H1 (cell line): ENCODE data around the gene PSMA5. TPM values are rescaled to one million over a fixed set of nuclear protein-coding genes. Genes with fewer than 3 reads are reported as not detected.

Source experiments
- RAD21 ChIP-seq, 2 experiments: IDR thresholded peaks in 1 of 2; conservative IDR thresholded peaks in 1 of 2; 2 replicates each; pipeline ENCODE4 v1.6.1; 2011; ENCODE audit warnings: low read depth in 2 of 2, low read length in 2 of 2, improper control_type of control experiment in 1 of 2, inconsistent platforms in 1 of 2, mild to moderate bottlenecking in 1 of 2, moderate library complexity in 1 of 2
- RNF2 ChIP-seq: fragments of 200-900, 300-1000 bp; sonication (generic); IDR thresholded peaks from 2 replicates; pipeline ENCODE4 v1.7.1; 2016; ENCODE audit warnings: borderline replicate concordance, low read depth, mild to moderate bottlenecking, antibody characterized with exemption, low read length; ENCODE audit not compliant: poor library complexity, severe bottlenecking; ENCODE audit errors: missing control alignments
- ZNF274 ChIP-seq: IDR thresholded peaks from 2 replicates; pipeline ENCODE4 v1.7.0; 2012; ENCODE audit warnings: low read length, borderline replicate concordance; ENCODE audit errors: extremely low read depth
- polyA plus RNA-seq, 7 experiments: library from polyadenylated mRNA; depleted of rRNA in 3 of 7; stranded (reverse) in 5 of 7; unstranded in 2 of 7; fragments of >200 nt in 5 of 7; fragments of 200-250 nt in 2 of 7; gene quantifications; 1 replicate in 5 of 7; 2 replicates in 1 of 7; 4 replicates in 1 of 7; pipeline versions ENCODE4 v1.2.1 to v1.2.3, GENCODE V29; 2011 to 2013; ENCODE audit warnings: missing spikeins in 2 of 7, mixed read lengths in 2 of 7
- total RNA-seq: library from RNA; stranded (reverse); fragmentation: NEBNext Ultra II Directional; extraction: Animal tissue kit (Norgen Biotek cat#: 25700); gene quantifications from 2 replicates; pipeline ENCODE4 v1.2.1, GENCODE V29; 2021

PSMA5 gene
- total and polyA plus RNA-seq, 2 of the 8 experiments (the other 6 are each of a cell fraction or from before 2014, with no cell fraction given) = 140 to 166 TPM

DNA sequence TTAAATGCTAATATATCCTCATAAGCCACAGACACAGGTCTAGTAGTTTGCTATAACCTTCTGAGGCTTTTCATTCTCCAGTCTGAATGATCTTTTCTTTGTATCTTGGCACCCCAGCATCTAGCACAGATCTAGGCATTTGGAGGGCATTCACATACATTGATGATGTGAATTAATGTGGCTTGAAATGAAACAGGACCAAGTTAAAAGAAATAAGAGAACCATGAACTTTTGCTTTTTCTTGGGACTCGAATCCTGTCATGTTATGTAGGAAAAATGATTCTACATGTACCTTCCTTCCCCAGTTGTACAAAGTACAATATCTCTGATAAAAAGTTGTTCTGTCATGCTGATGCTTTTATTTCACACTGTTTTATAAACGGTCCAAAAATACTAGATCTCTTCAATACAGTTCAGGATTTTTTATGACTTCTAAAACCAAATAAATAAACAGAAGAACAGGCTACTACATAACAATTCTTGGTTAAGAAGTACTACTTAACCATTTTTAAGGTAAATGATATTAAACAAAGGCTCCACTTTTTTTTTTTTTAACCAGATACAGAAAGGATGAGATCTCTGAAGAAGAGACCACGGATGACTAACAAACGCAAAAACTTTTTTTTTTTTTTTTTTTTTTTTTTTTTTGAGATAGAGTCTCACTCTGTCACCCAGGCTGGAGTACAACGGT is 31.5 kb downstream of the PSMA5 start (continued):
- TF ChIP-seq ZNF274 (no peak), RAD21 (IDR thresholded peaks at IDR 0.05 in 1 of 2, conservative IDR thresholded peaks at IDR 0.05 in 1 of 2; ENCODE audit: low read depth in 2 of 2, low read length in 2 of 2) (no peak), RNF2 (no peak)
